ENCODE data around the gene NPY4R2. TPM values are rescaled to one million over a fixed set of nuclear protein-coding genes. Genes with fewer than 3 reads are reported as not detected.
"Not testable (repeated sequence)": the region's sequence is repeated elsewhere in the genome, so short reads cannot be mapped to it uniquely, and the experiment has no call there.

NPY4R2 gene
- total RNA-seq, 1 donor from 2014 or later: not detected

GRCh38 chr10:47914052-47914451 is 4.4 kb upstream of the NPY4R2 start:
- H3K4me3 ChIP-seq; intact Hi-C loops (cut with DNase I); H3K9me3 ChIP-seq; H3K27me3 ChIP-seq; H3K4me1 ChIP-seq; H3K27ac ChIP-seq; DNase-seq (ENCODE audit: low spot score in 2 of 2); H3K36me3 ChIP-seq: not testable (repeated sequence)

- H3K36me3 ChIP-seq; H3K4me3 ChIP-seq; H3K27me3 ChIP-seq; H3K9me3 ChIP-seq; intact Hi-C loops (cut with DNase I); H3K4me1 ChIP-seq; DNase-seq (ENCODE audit: low spot score in 2 of 2); H3K27ac ChIP-seq: not testable (repeated sequence)
Observed at GRCh38 chr10:47915849-47916548, 2.5 kb upstream of the NPY4R2 start.

DNA sequence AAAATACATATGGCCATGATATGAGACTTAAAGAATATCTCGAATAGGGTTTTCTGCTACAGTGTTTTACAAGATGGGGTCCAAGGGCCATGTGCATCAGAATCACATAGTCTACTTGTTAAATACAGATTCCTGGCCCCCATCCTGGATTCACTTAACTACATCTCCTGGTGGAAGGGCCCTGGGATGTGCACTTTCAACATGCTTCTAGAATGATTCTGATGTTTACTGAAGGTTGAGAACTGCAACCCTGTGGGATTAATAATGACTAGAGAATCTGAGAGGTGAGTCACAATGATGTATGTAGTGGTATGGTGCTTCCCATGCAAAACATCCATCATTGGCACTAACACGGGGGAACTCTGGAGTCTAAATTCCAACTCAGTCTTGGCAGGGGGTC is 2.1 kb downstream of the NPY4R2 start:
- H3K36me3 ChIP-seq; H3K4me3 ChIP-seq; H3K27ac ChIP-seq; H3K9me3 ChIP-seq; DNase-seq (ENCODE audit: low spot score in 2 of 2); H3K4me1 ChIP-seq; H3K27me3 ChIP-seq; intact Hi-C loops (cut with DNase I): not testable (repeated sequence)

GRCh38 chr10:47922503-47922902 is 4.0 kb downstream of the NPY4R2 start:
- H3K4me3 ChIP-seq; H3K4me1 ChIP-seq; H3K9me3 ChIP-seq; H3K27ac ChIP-seq; DNase-seq (ENCODE audit: low spot score in 2 of 2); H3K27me3 ChIP-seq; H3K36me3 ChIP-seq; intact Hi-C loops (cut with DNase I): not testable (repeated sequence)

- H3K36me3 ChIP-seq; DNase-seq (ENCODE audit: low spot score in 2 of 2); H3K27me3 ChIP-seq; H3K27ac ChIP-seq; intact Hi-C loops (cut with DNase I); H3K4me3 ChIP-seq; H3K4me1 ChIP-seq; H3K9me3 ChIP-seq: not testable (repeated sequence)
Observed at GRCh38 chr10:47924628-47925027, 6.2 kb downstream of the NPY4R2 start.

GRCh38 chr10:47927147-47927916 is 8.9 kb downstream of the NPY4R2 start:
- H3K27ac ChIP-seq; H3K4me3 ChIP-seq; DNase-seq (ENCODE audit: low spot score in 2 of 2); H3K27me3 ChIP-seq; H3K9me3 ChIP-seq; H3K36me3 ChIP-seq; H3K4me1 ChIP-seq; intact Hi-C loops (cut with DNase I): not testable (repeated sequence)

GRCh38 chr10:47928225-47928624 is 9.8 kb downstream of the NPY4R2 start:
- DNase-seq (ENCODE audit: low spot score in 2 of 2); H3K4me1 ChIP-seq; H3K27me3 ChIP-seq; H3K36me3 ChIP-seq; intact Hi-C loops (cut with DNase I); H3K4me3 ChIP-seq; H3K27ac ChIP-seq; H3K9me3 ChIP-seq: not testable (repeated sequence)

GRCh38 chr10:47932824-47933223 is 14.4 kb downstream of the NPY4R2 start:
- H3K27me3 ChIP-seq; H3K9me3 ChIP-seq; H3K27ac ChIP-seq; H3K4me3 ChIP-seq; H3K36me3 ChIP-seq; DNase-seq (ENCODE audit: low spot score in 2 of 2); H3K4me1 ChIP-seq; intact Hi-C loops (cut with DNase I): not testable (repeated sequence)

- H3K36me3 ChIP-seq; intact Hi-C loops (cut with DNase I); DNase-seq (ENCODE audit: low spot score in 2 of 2); H3K9me3 ChIP-seq; H3K4me3 ChIP-seq; H3K4me1 ChIP-seq; H3K27ac ChIP-seq; H3K27me3 ChIP-seq: not testable (repeated sequence)
Observed at GRCh38 chr10:47933462-47933861, 15.0 kb downstream of the NPY4R2 start.

DNA sequence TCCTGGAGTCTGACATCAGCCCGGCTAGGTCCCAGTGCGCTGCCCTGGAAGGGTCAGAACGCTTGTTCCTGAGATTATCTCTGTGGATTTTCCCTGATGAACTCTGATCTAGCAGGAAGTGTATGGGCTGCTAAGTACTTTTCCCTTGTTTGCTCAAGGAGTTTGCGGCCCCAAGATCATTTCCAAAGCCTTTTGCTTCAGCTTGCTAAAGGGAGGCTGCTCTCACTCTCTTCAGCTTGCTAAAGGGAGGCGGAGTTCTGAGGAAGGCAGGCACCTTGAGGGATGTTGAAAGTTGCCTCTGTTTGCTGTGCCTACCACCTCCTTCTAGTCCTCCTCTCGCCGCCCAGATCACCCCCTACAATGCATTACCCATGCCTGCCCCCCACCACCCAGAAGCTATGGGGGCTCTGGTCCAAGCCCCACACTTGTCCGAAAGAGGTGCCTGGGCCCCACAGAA is 18.3 kb downstream of the NPY4R2 start:
- H3K9me3 ChIP-seq; H3K36me3 ChIP-seq; DNase-seq (ENCODE audit: low spot score in 2 of 2); H3K27me3 ChIP-seq; H3K27ac ChIP-seq; H3K4me3 ChIP-seq; H3K4me1 ChIP-seq; intact Hi-C loops (cut with DNase I): not testable (repeated sequence)

DNA sequence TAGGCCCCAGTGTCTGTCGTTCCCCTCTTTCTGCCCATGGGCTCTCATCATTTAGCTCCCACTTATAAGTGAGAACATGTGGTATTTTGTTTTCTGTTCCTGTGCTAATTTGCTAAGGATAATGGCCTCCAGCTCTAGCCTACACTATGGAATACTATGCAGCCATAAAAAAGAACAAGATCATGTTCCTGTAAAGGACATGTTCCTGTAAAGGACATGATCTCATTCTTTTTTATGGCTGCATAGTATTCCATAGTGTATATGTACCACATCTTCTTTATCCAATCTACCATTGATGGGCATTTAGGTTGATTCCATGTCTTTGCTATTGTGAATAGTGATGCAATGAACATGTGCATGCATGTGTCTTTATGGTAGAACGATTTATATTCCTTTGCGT is 19.2 kb downstream of the NPY4R2 start:
- H3K9me3 ChIP-seq; H3K4me3 ChIP-seq; intact Hi-C loops (cut with DNase I); H3K27ac ChIP-seq; H3K36me3 ChIP-seq; H3K4me1 ChIP-seq; H3K27me3 ChIP-seq; DNase-seq (ENCODE audit: low spot score in 2 of 2): not testable (repeated sequence)

DNA sequence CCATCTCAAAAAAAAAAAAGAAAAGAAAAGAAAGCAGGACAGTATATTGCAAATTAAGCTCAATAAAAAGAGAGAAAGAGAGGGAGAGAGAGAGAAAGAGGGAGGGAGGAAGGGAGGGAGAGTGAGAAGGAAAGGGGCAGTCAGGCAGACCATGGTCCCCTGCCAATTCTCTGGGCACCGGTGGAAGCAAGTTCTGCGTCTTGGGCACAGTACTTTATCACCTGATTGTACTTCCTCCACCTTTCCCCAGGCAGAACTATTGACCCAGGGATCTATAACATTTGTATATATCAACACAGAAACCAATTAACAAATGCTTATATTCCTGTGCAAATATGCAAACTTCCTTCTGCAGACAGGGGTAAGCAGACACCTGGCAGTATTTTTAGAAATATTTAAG is 22.4 kb downstream of the NPY4R2 start:
- DNase-seq (ENCODE audit: low spot score in 2 of 2); intact Hi-C loops (cut with DNase I); H3K4me3 ChIP-seq; H3K36me3 ChIP-seq; H3K27me3 ChIP-seq; H3K27ac ChIP-seq; H3K9me3 ChIP-seq; H3K4me1 ChIP-seq: not testable (repeated sequence)

GRCh38 chr10:47941379-47941778 is 22.9 kb downstream of the NPY4R2 start:
- H3K4me1 ChIP-seq; DNase-seq (ENCODE audit: low spot score in 2 of 2); H3K9me3 ChIP-seq; intact Hi-C loops (cut with DNase I); H3K27me3 ChIP-seq; H3K27ac ChIP-seq; H3K4me3 ChIP-seq; H3K36me3 ChIP-seq: not testable (repeated sequence)

DNA sequence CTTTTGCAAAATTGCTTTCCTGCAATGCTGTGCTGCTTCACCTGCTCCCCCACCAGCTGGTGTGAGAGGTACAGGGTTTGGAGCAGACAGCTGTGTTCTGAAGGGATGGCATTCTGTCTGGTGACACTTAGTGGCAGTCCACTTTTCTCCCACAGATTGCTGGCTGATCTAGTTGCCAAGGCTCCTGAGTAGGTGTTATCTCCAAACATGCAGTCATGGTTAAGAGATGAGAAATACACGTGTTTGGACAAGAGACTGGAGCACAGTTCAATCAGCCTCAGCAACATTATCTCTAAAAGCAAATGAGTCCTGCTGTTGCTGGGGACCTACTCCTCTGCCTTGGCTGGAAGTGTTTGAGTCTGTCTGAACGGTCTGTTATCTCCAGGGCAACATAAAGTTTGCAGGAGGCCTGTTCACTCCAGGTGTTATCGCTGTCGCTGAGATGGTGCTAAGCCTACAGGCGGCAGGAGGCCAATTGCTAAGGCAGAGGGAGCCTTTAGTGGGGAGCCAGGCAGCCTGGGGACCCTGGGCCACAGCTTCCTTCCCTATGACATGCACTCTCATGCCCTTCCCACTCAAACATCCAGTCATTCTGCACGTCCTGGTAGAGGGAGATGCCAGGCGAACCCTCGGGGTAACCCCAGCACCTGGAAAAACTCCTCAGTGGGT is 24.0 kb downstream of the NPY4R2 start:
- DNase-seq (ENCODE audit: low spot score in 2 of 2); H3K36me3 ChIP-seq; H3K4me1 ChIP-seq; H3K9me3 ChIP-seq; H3K27me3 ChIP-seq; H3K27ac ChIP-seq; intact Hi-C loops (cut with DNase I); H3K4me3 ChIP-seq: not testable (repeated sequence)

All from ascending aorta (tissue), 2 donors.